ENCODE measurements around the gene FOSL1. TPM values are rescaled to one million over a fixed set of nuclear protein-coding genes. Genes with fewer than 3 reads are reported as not detected.

The FOSL1 gene
- total and polyA plus RNA-seq, 11 donors = 0.22 to 48.1 (median 1.5) TPM

- peaks cover 0 to 23% (median 12%) of the 10 kb centered on the region in 12 donors for H3K4me1 ChIP-seq
- TF ChIP-seq CTCF (IDR thresholded peaks at IDR 0.05) = no peak
- no peak for TF ChIP-seq POLR2A (IDR thresholded peaks at IDR 0.05)
- no peaks in the 10 kb centered on the region for H3K27me3 ChIP-seq
- no peak overlapping the region for H3K4me3 ChIP-seq
- no peak overlapping the region for H3K27ac ChIP-seq
- peaks cover 0 to 10% (median 2%) of the 10 kb centered on the region in 12 donors for H3K9me3 ChIP-seq
- ATAC-seq = no peak
- no peak for DNase-seq
- H3K36me3 ChIP-seq = peaks cover 0 to 60% (median 50%) of the 10 kb centered on the region in 9 donors
- 87 to 94% (median 92%) methylated on average over 10 of the region's 10 CpGs for WGBS, 4 donors
- intact Hi-C loops (cut with DNase I) = loop anchor here in 1 of 10 donors (10.0 kb wide), 1 partner anchor 413 kb away; the partner anchor contains the start of gene RAB1B
Observed at GRCh38 chr11:65851811-65852507, 48.2 kb downstream of the FOSL1 start.

- H3K27ac ChIP-seq = no peak overlapping the region
- DNase-seq = no peak
- 86 to 95% (median 87%) methylated on average over 10 to 14 of the region's 14 CpGs for WGBS, 4 donors
- H3K9me3 ChIP-seq = peaks cover 0 to 10% (median 2%) of the 10 kb centered on the region in 12 donors
- no peak overlapping the region for H3K4me3 ChIP-seq
- ATAC-seq = peak in 2 of 4 donors; percentile 10 to 12
- H3K36me3 ChIP-seq = peaks cover 0 to 55% (median 49%) of the 10 kb centered on the region in 9 donors
- peaks cover 0 to 15% (median 5%) of the 10 kb centered on the region in 12 donors for H3K4me1 ChIP-seq
- TF ChIP-seq CTCF (IDR thresholded peaks at IDR 0.05) (peak in 6 of 12 donors; percentile 10 to 34 (median 27)), POLR2A (IDR thresholded peaks at IDR 0.05) (no peak)
- H3K27me3 ChIP-seq = no peaks in the 10 kb centered on the region
- intact Hi-C loops (cut with DNase I) = loop anchor here in 1 of 10 donors (10.0 kb wide), 1 partner anchor 414 kb away; the partner anchor contains the start of gene RAB1B
Observed at GRCh38 chr11:65851083-65851579, 49.1 kb downstream of the FOSL1 start.

- peaks cover 0 to 48% (median 42%) of the 10 kb centered on the region in 9 donors for H3K36me3 ChIP-seq
Observed at GRCh38 chr11:65850217-65851082, 49.7 kb downstream of the FOSL1 start.

More at GRCh38 chr11:65850217-65851082, 49.7 kb downstream of the FOSL1 start:
- peaks cover 0 to 10% (median 2%) of the 10 kb centered on the region in 12 donors for H3K9me3 ChIP-seq
- H3K4me3 ChIP-seq = no peak overlapping the region
- H3K27me3 ChIP-seq = no peaks in the 10 kb centered on the region
- intact Hi-C loops (cut with DNase I) = loop anchor here in 1 of 10 donors (10.0 kb wide), 1 partner anchor 414 kb away; the partner anchor contains the start of gene RAB1B
- 73 to 79% (median 74%) methylated on average over 20 of the region's 20 CpGs for WGBS, 4 donors
- peaks cover 0 to 9% (median 0%) of the 10 kb centered on the region in 12 donors for H3K4me1 ChIP-seq
- no peak overlapping the region for H3K27ac ChIP-seq
- ATAC-seq = no peak
- no peak for DNase-seq
- TF ChIP-seq CTCF (IDR thresholded peaks at IDR 0.05) (no peak), POLR2A (IDR thresholded peaks at IDR 0.05) (no peak)

All from heart left ventricle (tissue), 16 donors.